NCI-H69 (cell line): ENCODE results near the gene HDLBP.

ENCODE experiments used
- DNase-seq: peaks from one replicate; lab custom pipeline; 2025; lab: John Stamatoyannopoulos, UW

HDLBP gene

DNA sequence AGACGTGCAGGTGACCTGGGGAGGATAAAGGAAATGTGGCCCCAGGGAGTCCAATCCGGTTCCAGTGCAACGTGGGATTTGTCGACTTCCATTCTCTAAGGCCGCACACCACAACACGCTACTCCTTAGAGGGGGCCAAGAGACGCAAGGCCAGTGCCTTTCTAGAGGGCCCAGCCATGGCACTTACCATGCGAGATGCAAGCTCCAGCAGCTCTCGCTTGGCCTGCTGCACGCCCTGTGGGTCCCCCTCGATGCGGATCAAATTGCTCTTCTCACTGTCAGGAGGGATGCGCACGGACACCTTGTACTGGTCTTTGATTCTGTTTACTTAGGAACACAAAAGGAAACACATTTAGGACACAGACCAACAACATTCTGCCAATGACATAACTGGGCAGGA, 65.8 kb downstream of the HDLBP start:
- DNase-seq = no peak

DNA sequence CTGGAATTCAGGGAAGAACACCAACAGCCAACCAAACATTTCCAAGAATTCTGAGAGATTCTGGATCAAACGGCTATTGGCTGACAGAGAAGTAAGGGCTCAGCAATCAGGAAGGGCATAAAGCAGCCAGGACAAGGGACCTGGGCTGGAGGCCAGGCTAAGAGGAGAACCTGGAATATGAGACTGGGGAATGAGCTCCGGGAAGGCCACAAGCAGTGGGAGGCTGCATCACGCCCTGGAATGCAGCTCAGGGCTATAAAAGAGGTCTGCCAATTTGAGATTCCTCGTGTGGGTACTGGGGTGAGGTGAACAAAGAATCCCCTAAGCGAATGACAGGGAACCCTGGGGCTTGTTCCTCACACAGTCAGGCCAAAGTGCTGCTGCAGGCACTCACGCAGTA, 66.6 kb downstream of the HDLBP start:
- no peak for DNase-seq

DNA sequence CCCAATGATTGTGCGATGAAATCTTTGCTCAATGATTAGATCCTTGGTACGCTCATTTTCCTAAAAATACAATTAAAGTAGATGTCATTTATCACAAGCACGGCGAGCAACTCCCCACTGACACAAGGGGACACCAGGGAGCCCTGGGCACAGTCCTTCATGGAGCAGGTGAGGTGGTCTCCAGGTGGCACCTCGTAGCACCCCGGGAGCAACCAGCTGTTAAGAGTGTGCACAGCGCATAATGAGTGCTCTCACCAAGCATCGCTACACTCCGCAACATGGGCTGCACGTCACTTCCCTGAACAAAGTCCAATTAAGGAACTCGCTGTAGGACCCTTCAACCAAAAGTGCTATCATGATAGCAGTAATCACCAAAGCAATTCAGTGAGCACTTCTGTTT, 67.2 kb downstream of the HDLBP start:
- DNase-seq = no peak

DNA sequence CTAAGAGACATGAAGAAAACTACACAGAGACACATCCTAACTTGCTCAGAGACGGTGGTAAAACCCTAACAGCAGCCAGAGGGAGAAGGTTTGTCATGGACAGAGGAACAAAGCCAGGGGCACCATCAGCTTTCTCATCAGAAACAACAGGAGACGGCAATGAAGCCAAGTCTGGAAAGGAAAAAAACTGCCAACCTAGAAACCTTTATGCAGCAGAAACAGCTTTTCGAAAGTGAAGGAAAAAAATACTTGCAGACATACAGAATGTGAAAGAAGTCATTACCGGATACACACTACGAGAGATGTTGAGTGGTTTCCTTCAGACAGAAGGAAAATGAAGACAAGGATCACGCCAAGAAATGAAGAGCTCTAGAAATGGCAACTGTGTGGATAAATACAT, 71.1 kb downstream of the HDLBP start:
- no peak for DNase-seq

DNA sequence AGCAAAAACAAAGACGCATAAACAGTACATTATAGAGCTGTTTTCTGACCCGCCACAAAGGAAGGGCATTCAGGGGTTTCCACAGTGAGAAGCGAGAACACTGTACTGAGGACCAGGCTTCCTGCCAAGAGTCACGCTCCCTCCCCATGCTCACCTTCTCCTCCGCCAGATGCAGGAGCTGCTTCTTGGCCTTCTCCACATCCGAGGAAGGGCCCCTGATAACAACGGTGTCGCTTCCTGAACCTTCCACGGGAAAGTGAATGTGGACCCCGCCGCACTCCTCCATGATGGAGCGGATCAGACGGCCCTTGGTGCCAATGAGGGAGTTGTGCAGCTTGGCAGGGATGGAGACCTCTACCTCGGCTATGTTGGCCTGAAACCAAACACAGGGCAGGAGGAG, 73.2 kb downstream of the HDLBP start:
- no peak for DNase-seq

DNA sequence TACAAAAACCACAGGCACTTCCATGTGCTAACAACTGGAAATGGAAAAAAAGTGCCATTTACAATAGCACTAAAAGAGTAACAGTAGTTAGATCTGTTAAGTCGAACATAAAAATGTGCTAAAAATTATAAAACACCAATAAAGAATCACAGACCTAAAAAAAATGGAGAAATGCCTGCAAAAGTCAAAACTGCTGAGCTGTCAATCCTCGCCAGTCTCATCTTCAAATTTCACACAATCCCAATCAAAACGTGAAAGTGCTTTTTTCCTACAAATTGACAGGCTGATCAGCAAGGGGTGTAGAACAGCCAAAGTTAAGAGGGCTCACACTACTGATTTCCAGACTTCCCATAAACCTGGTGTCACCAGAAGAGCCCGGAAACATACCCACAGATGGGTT, 73.8 kb downstream of the HDLBP start:
- DNase-seq = no peak

DNA sequence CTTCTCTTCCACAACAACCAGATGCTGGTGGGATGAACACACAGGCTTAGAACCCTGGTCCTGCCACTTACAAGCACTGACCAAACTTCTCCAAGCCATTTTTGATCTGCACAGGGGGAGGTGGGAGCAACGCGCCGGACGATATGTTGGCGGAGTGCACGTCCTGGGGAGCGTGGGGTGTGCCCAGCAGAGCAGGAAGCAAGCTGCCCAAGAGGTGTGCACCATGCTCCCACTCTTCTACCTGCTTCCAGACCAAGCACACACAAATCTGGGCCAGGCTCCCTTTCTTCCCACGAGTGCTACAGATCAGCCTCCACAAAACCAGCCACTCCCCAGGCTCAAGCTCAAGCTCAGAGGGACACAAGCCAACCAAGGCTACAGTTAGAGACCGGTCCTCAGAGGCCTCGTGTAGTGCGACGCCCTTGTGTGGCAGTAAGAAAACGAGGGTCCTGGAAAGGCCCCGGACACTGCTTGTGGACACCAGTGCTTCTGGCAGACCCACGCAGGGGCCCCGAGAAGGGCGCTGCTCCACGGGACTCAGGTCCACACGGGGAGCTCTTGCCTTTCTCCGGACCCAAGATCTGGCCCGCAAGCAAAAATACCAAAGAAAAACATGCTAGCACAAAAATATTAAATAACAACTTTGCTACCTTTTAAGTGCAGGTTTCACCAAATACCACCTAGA, 75.0 kb downstream of the HDLBP start:
- DNase-seq = no peak

DNA sequence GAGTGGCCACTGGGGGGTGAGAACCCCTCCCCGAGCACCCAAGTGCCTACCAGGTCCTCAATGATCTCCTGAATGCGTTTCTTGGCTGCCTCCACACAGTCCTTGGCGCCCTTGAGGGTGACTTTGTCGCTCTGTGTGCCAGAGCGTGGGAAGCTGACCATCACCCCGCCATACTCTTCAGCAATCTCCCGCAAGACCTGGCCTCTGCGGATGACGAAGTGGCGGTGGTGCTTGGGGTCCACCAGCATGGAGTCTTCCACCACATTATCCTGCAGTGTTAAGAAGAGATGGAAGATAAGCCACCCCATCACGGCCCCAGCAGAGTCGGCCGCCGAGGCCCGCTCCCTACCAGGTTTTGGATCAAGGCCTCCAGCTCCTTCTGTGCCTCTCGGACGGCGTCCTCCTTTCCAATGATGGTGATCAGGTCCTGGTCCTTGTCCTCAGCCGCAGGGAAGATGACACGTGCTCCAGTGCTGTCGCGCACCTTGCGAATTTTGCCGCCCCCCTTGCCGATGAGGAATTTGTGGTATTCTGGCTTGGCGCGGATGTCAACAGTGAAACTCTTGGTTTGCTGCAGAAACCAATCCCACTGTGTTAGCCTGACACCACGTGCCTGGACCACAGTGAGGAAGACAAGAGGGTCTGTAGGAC, 75.8 kb downstream of the HDLBP start:
- no peak for DNase-seq

DNA sequence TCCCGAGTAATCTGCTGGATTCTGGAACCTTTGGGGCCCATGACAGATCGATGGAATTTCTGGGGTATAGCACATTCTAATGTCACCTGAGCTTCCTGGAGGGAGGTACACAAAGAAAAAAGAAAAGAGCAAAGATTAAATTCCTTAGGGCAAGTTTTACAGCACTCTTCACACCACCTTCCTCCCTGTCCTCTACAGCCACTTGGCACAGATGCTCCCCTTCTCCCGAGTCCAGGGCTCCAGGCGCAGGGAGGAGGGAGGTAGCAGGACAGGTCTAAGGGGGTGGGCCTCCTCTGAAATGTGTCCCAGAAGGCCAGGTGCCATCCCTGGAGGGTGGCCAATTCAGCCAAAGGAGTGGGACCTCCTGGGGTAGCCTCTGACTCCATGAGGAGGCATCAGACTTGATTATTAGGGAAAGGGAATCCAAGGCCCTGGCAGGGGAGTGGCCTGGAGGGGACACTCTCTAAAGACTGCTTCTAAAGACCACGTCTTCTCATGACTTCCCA, 76.7 kb downstream of the HDLBP start:
- no peak for DNase-seq

DNA sequence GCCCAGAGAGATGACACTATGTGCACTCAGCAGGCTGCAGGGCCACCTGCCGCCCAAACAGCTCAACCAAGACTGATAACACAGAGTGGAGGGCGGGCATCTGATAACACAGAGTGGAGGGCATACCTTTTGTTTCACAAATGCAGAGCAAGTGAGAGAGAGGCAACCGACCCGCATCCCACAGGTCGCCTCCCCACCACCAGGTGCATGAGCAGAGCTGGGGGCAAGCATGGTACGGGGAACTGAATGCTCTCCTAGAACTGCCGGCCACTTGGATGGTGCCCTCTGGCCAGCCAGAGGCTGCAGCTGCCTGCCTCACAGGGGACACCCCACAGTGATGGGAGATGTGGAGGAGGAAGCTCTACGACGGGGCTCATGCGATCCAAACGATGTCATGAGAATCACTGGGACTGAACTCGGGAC, 77.5 kb downstream of the HDLBP start:
- no peak for DNase-seq

DNA sequence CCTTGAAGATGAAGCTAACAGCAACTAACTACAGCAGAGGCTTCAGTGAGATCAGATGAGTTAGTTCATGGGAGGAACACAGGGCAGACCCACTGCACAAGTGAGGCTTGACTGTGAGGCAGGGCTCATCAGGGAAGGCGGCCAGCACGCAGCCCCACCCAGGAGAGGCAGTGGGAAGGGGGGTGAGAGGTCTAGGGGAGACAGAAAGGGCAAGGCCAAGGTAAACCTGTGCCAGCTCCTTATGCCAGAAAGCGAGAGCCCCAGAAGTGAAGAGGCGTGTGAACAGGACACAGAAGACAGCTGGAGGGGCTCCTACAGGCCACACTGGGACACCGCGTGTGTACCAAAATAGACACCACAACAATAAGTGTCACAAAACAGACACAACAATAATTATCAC, 78.4 kb downstream of the HDLBP start:
- DNase-seq = no peak

DNA sequence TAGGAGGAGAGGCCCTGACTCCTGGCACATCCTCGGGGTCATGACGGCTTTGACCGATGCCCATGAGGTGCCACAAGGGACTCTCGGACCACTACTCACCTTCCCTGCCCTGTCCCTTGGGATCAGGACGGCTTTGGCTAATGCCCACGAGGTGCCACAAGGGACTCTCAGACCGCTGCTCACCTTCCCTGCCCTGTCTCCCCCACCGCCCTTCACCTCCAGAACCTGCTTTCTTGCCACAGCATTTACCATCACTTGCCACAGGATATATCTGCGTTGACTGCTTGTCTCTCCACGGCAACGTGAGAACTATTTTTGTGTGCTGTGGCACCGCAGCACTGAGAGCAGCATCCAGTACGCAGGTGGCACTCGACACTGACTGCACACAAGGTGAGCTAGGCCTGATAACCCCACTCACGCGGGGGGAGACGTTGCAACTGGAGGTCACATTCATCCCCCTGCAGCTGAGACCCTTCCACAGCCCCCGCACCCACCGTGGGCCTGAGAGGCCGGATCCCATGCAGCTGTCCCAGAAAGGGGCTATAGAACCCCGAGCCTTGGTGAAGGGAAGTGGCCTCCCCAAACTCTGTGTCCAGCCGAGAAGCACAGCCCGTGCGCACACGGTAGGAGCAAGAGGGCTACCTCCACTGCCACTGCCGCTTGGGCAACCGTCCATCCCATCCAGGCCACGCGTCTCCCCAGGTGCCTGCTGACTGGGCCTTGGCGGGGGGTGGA, 79.4 kb downstream of the HDLBP start:
- no peak for DNase-seq

DNA sequence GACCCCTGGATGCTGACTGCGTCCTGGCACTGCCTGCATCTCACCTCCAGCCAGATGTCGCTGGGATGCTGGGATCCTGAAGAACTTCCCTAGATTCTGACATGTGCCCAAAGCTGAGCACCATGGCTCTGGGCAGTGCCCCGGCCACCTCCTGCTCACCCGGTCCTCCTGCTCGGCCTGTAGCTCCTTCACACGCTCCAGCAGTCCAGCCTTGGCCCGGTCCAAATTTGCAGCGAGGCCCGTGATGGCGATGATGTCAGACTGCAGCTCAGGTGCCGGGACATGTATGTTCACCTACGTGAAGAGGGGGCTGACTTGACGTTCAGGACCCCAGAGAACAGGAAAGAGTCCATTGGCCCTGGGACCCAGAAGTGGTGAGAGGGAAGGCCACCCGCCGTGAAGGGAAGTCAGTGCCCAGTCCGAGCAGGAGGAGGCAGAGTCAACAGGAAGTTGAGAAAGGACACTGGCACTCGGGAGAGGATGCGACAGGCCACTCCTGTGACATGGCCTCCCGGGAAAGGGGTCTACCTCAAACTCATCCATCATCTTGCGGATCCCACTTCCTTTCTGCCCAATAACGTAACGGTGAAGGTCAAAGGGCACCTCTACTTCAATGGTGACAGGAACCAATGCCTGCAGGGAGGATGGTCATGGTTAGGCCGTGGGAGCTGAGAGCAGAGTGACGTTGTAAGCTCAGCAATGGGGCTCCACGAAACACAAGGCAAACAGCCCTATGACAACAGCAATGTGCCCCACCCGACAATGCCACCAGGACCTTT, 80.3 kb downstream of the HDLBP start:
- DNase-seq = no peak

DNA sequence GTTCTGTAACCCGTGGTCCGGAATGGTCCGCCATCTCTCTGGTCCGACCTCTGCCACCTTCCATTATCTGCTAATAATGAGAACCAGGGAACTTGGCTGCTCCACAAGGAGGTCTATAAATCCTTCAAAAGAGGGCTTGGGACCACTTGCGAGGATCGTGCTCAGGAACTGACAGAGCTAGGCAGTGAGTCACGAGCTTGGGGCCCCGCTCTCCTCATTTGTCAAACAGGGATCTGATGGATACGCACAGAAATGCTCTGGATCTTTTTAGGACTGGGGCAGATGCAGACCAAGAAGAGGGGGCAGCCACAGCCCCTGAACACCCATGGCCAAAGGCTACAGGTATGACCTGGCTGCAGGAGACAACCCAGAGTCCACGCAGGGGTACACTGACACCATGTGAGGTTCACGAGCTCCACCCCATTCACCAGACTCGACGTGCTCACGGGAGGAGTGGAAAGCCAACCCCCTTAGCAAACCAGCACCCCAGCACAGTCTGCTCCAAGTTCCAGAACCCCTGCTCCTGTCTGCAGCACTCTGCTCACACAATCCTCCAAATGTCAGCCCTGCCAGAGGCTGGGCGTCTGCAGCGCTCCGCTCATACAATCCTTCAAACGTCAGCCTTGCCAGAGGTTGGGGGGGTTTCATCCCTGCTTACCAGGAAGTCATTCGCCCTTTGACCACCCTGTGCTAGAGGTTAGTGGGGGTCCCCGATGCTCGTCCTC, 81.2 kb downstream of the HDLBP start:
- DNase-seq = no peak

DNA sequence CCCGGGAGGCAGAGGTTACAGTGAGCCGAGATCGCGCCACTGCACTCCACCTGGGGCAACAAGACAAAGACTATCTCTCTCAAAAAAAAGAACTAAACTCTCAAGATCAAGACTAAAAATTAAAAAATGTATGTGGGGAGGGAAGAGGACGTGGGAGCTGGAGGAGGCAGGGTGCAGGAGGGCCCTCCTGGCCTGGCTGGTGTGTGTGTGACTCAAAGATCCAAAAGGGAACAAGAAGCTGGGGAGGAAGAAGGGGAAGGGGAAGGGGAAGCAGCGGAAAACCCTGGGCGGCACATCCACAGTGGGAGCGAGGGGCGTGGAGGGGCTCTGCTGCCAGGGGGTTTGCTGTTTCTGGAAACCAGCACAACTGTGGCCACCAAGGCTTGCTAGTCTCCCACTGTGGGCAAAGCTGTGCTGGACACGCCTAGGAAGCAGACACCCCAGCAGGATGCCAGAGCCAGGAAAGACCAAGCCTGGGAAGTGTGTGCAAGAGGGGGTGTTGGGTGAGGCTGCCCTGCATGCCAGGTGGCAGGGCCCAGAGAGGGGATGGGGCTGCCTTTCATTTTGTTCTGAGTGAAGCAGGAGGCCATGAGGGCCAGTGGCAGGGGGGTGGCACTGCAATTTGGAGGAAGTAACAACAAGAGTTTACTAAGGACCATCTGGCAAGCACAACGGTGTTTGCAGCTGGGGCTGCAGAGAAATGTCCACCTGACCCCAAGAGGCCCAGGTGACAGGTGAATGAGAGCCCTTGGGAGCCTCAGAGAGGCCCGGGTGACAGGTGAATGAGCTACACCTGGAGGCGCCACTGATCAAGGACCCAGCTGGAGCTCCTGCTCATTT, 82.5 kb downstream of the HDLBP start:
- no peak for DNase-seq

DNA sequence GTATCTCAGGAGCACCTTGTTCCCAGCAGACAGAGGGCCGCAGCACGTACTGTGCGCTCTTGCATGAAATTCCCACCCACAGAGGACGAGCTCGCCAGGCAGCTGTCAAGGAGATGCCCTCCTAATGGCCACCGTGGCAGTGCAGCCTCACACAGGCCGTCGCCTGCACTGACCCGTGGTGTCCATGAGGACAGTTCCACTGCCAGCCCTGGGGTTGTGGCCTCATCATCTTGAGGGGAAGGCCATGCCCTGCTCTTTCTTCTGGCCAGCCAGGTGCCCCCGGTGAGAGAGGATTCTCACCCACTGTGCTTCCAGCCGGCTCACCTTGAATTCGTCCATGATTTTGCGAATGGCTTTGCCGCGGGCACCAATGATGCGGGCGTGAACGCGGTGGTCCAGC, 85.0 kb downstream of the HDLBP start:
- no peak for DNase-seq

DNA sequence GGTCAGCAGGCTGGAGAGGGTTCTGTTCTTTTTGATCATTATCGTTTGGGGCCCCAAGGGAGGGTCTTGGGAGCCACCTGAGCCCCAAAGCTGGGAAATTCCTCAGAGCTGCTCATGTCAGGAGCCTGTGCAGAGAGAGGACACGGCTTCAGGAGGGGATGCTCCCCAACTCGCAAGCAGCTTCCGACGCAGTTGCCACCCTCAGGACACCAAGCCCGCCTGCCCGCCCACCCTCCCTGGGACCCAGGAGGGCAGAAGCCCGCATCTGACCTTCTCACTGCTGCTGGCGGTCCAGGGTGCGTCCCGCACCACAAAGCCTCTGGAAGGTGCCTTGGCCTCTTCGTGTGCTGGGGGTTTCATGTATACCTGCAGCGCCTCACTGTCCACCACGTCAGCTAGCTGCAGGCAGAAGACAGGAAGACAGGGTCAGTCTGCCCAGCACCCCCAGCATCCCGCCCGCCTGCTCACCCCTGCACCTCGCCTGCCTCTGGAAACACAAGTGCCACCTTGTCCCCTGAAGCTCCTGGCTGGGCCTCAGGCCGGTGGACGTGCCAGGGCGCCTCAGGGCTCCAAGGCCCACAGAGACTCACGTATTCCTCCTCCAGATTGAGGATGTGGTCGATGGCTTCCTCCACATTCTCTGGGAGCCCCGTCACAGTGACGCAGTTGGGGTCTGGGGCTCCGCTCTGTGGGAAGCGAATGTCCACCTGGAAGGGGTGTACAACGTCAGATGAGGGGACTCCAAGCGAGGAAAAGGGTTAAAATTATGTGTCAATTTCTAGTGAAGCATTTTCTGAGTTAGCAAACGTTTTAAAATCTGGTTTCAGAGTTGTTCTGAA, 85.7 kb downstream of the HDLBP start:
- no peak for DNase-seq

DNA sequence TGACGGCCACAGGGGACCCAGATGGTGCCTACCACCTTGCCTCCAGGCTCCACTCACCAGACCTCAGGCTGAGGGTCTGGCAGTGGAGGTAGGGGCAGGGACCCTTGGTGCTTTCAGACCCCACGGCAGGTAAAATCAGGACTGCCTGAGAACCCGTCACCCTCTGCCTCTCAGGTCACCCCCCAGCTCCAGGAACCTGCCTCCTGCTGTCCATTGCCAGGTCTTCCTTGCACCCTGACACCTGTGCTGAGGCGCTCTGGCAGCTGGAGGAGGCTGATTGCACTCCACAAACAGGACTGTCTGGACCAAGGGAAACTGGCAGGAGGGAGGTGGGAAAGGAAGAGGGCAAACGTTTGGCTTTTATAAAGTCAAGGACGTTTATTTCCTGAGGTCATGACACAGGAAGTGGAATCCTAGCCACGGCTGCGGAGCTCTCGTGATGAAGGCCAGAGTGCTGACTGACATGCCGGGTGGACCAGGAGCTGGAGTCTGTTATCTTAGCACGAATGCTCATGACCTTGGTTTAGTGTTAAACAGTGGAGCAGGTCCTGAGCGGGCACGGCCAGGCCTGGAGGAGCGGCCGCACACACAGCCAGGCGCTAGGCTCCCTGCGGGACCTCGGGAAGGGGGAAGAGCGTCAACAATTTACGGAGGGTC, 86.5 kb downstream of the HDLBP start:
- DNase-seq = no peak
